Activated naive CD4-positive, alpha-beta T cell treated with anti-CD3 and anti-CD28 coated beads, Interleukin-2, amount 50 U/mL, for 72 hours (primary cell): ENCODE data around the gene SIRT5. TPM values are rescaled to one million over a fixed set of nuclear protein-coding genes. Genes with fewer than 3 reads are reported as not detected.

Experiments
- ATAC-seq, 2 donors: fragments of 150-1000 bp; cut with Tn5 transposase; 2 replicates each; pipeline ENCODE4 v1.10.0; 2021; ENCODE audit warnings: mild to moderate bottlenecking in 2 of 2, moderate library complexity in 2 of 2
- DNase-seq, 2 donors: peaks; one replicate each; pipeline ENCODE4 v3.0.0; 2021 to 2022; ENCODE audit warnings: low spot score in 2 of 2
- H3K27ac Mint-ChIP-seq, 2 donors: one replicate each; pipeline ENCODE4 v1.8.0; 2022; ENCODE audit warnings: mild to moderate bottlenecking in 2 of 2, mixed read lengths in 2 of 2
- H3K36me3 Mint-ChIP-seq, 2 donors: one replicate each; pipeline ENCODE4 v1.8.0; 2022; ENCODE audit warnings: mixed read lengths in 2 of 2
- H3K9me3 Mint-ChIP-seq, 2 donors: one replicate each; pipeline ENCODE4 v1.8.0; 2022; ENCODE audit warnings: mixed read lengths in 2 of 2
- total RNA-seq, 2 donors: library from RNA; stranded (reverse); gene quantifications; one replicate each; pipeline ENCODE4 v1.2.3, GENCODE V29; 2022

Gene SIRT5
- total RNA-seq, 2 donors from 2014 or later, result 7.4 to 15.3 TPM

DNA sequence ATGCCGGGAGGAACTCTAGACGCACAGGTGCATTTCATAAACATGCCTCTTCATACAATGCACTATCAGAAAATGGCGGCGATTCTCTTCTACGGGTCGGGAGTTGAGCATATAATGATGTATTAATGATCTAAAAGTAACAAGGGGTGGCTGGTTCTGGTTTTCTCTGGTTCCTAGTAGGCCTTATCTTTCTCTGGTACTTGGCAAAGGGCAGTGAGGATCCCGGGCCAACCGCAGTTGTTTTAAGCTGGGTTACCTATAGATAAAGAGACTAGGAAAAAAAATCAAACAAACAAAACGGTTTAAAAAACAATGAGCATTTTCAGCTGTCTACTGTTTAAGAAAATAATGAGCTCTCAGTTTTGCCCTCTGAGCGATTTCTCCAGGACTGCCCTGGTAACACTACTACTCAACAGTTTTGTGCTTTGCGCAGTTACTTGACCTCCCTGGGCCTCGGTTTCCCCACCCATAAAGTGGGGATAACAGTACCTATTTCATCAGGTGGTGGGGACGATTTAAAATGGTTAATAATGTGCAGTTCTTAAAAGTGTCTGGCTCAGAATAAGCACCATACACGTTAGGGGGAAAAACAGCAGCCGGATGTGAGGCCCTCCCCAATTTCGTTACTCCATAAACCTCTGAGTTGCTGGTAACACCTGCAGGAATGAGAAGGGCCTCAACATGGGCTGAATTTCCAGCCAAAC, 1.3 kb upstream of the SIRT5 start:
- DNase-seq (no peak), ATAC-seq (no peak)
- Mint-ChIP-seq H3K36me3 (no peaks in the 10 kb centered on the region), H3K27ac (peak overlapping the region; percentile 16 to 96), H3K9me3 (no peaks in the 10 kb centered on the region)

- H3K27ac Mint-ChIP-seq, result peak overlapping the region; percentile 96
- DNase-seq (no peak), ATAC-seq (no peak)
- no peaks in the 10 kb centered on the region for H3K36me3 Mint-ChIP-seq
- no peaks in the 10 kb centered on the region for H3K9me3 Mint-ChIP-seq
Observed at GRCh38 chr6:13573669-13574110, 711 bp upstream of the SIRT5 start.

DNA sequence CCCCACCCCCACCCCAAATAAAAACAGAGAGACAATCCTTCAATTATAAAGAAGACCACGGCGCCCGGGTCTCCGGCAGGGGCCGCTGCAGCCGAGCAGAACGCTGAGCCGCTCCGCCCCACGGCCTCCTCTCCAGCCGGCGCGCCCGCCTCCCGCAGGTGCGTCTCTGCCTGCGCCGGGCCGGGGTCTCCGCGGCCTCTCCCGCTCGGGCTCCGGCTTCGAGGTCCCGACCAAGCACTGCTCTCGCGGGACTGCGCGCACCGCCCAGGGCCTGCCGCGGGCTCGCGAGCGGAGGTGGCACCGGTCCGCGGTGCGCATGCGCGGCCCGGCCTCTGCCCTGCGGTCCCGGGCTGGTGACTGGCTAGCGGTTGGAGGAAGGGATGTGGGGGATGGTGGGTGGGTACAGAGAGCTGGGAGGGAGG, 241 bp upstream of the SIRT5 start:
- H3K36me3 Mint-ChIP-seq, result no peaks in the 10 kb centered on the region
- no peaks in the 10 kb centered on the region for H3K9me3 Mint-ChIP-seq
- peak overlapping the region; percentile 96 to 98 for H3K27ac Mint-ChIP-seq
- DNase-seq (peak; percentile 91 to 96), ATAC-seq (peak; percentile 82 to 86)

DNA sequence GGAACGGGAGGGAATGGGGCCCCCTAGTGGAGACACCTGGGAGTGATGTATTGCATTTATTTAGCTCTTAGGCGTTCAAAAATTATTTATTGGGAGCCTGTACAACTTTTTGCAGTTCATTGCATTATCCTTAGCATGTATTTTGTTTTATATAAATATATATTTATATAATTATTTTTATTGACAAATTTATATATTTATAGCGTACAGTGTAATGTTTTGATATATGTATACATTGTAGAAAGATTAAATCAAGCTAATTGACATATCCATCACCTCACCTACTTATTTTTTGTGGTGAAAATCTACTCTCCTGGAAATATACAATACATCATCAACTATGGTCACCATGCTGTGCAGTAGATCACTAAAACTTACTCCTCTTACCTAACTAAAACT, 975 bp downstream of the SIRT5 start:
- Mint-ChIP-seq H3K27ac (peak overlapping the region; percentile 96 to 98), H3K36me3 (peaks cover 0 to 1% of the 10 kb centered on the region in 2 donors), H3K9me3 (no peaks in the 10 kb centered on the region)
- DNase-seq, result no peak
- no peak for ATAC-seq

DNA sequence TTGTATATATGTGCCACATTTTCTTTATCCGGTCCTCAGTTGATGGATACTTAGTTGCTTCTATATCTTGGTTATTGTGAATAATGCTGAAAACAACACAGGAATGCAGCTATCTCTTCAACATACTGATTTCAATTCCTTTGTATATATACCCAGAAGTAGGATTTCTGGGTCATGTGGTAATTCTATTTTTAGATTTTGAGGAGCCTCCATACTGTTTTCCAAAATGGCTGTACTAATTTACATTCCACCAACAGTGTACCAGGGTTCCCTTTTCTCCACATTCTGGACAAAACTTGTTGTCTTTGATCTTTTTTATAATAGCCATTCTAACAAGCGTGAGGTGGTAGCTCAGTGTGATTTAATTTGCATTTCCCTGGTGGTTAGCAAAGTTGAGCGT, 1.6 kb downstream of the SIRT5 start:
- H3K27ac Mint-ChIP-seq, result peak overlapping the region in 1 of 2 donors; percentile 96

DNA sequence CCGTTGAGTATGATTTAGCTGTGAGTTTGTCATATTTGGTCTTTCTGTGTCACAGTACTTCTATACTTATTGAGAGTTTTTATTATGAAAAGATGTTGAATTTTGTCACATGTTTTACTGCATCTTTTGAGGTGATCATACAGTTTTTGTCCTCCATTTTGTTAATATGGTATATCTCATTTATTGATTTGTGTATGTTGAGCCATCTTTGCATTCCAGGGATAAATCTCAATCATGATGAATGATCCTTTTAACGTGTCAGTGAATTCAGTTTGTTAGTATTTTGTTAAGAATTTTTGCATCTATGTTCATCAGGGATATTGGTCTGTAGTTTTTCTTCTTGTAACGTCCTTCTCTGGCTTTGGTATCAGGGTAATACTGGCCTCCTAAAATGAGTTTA, 3.5 kb downstream of the SIRT5 start:
- Mint-ChIP-seq H3K36me3 (peaks cover 0 to 9% of the 10 kb centered on the region in 2 donors), H3K27ac (no peak overlapping the region), H3K9me3 (no peaks in the 10 kb centered on the region)
- ATAC-seq (no peak), DNase-seq (no peak)

More for the DNA sequence above, 1.6 kb downstream of the SIRT5 start:
- peaks cover 0 to 8% of the 10 kb centered on the region in 2 donors for H3K36me3 Mint-ChIP-seq
- H3K9me3 Mint-ChIP-seq, result no peaks in the 10 kb centered on the region
- ATAC-seq (no peak), DNase-seq (no peak)

- Mint-ChIP-seq H3K27ac (no peak overlapping the region), H3K9me3 (no peaks in the 10 kb centered on the region), H3K36me3 (peaks cover 0 to 9% of the 10 kb centered on the region in 2 donors)
- DNase-seq, result no peak
- ATAC-seq, result no peak
Observed at GRCh38 chr6:13579911-13580310, 5.5 kb downstream of the SIRT5 start.

GRCh38 chr6:13581700-13582229, 7.4 kb downstream of the SIRT5 start:
- DNase-seq, result no peak

DNA sequence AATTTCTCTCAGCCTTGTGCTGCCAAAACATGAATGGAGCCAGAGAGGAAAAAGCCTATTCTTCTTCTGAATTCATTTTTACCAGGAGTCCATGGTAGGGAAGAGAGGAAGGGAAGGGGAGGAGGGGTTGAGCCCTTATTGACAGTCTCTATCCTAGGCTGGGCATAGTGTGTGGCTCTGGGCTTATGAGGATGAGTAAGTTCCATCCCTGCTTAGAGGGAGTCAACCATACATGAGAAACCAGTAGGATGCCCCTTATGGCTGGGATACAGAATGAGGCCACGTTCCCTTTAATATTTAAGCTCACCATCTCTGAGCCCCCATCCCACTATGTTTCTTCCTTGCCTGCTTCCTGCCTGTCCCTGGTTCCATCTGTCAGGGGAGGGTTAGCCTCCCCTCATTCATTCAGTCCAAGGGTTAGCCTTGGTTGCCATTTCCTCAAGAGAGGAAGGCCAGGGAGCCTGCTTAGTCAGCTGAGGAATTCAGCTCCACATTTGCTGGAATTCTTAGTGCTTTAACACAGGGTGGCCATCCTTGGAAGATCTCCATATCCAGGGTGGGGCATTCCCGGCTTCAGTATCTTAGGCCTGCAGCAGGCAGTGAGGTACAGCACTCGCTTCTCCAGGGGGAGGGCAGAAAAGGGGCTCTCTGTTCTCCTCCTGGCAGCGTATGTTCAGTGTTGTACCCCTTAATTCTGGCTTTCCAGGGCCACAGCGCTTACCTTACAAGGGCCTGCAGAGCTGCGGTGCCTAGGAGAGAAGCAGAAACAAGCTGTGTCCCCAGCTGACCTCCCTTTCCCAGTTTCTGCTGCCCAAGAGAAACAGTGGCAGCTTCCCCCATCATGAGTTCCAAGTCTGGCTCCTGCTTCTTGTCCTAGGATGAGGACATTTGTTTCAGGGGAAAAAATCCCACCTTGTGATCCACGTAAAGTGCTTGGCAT, 12.5 kb downstream of the SIRT5 start:
- Mint-ChIP-seq H3K9me3 (no peaks in the 10 kb centered on the region), H3K36me3 (peaks cover 0 to 5% of the 10 kb centered on the region in 2 donors), H3K27ac (no peak overlapping the region)
- DNase-seq (no peak), ATAC-seq (no peak)

More at GRCh38 chr6:13581700-13582229, 7.4 kb downstream of the SIRT5 start:
- peaks cover 0 to 14% of the 10 kb centered on the region in 2 donors for H3K36me3 Mint-ChIP-seq
- H3K9me3 Mint-ChIP-seq, result no peaks in the 10 kb centered on the region
- H3K27ac Mint-ChIP-seq, result no peak overlapping the region
- no peak for ATAC-seq

- no peak for DNase-seq
- Mint-ChIP-seq H3K36me3 (peaks cover 0 to 5% of the 10 kb centered on the region in 2 donors), H3K27ac (no peak overlapping the region), H3K9me3 (no peaks in the 10 kb centered on the region)
- no peak for ATAC-seq
Observed at GRCh38 chr6:13589801-13590200, 15.4 kb downstream of the SIRT5 start.

GRCh38 chr6:13590574-13591153, 16.3 kb downstream of the SIRT5 start:
- Mint-ChIP-seq H3K27ac (no peak overlapping the region), H3K36me3 (no peaks in the 10 kb centered on the region), H3K9me3 (no peaks in the 10 kb centered on the region)
- DNase-seq, result no peak
- no peak for ATAC-seq

DNA sequence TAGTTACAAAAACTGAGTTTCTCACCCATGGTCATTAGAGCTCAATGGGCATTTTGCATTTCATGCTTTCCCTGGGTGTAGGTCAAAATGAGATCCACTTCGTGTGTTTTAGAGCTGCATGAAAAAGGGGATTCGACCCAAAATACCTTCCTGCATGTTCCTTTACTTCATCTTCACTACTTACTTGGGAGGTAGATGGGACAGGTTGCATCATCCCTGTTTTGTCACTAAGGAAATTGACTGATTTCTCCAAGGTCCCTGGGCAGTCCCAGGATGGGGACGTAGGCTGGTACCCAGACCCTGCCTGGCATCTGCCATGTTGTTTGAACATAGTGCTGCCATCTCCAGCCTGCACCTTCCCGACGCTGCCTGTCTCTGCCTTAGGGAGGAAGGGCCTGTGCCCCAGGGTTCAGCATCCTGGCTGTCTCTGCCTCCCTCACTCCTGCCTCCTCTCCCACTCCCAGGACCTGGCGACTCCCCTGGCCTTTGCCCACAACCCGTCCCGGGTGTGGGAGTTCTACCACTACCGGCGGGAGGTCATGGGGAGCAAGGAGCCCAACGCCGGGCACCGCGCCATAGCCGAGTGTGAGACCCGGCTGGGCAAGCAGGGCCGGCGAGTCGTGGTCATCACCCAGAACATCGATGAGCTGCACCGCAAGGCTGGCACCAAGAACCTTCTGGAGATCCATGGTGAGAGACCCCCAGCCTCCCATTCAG, 17.0 kb downstream of the SIRT5 start:
- no peaks in the 10 kb centered on the region for H3K9me3 Mint-ChIP-seq
- no peaks in the 10 kb centered on the region for H3K36me3 Mint-ChIP-seq
- DNase-seq (no peak), ATAC-seq (no peak)
- no peak overlapping the region for H3K27ac Mint-ChIP-seq

- H3K27ac Mint-ChIP-seq, result no peak overlapping the region
- no peaks in the 10 kb centered on the region for H3K36me3 Mint-ChIP-seq
- H3K9me3 Mint-ChIP-seq, result no peaks in the 10 kb centered on the region
- no peak for DNase-seq
- ATAC-seq, result no peak
Observed at GRCh38 chr6:13593103-13593502, 18.7 kb downstream of the SIRT5 start.

GRCh38 chr6:13593720-13594119, 19.3 kb downstream of the SIRT5 start:
- DNase-seq, result no peak
- no peaks in the 10 kb centered on the region for H3K36me3 Mint-ChIP-seq
- H3K9me3 Mint-ChIP-seq, result no peaks in the 10 kb centered on the region
- no peak overlapping the region for H3K27ac Mint-ChIP-seq
- ATAC-seq, result no peak

DNA sequence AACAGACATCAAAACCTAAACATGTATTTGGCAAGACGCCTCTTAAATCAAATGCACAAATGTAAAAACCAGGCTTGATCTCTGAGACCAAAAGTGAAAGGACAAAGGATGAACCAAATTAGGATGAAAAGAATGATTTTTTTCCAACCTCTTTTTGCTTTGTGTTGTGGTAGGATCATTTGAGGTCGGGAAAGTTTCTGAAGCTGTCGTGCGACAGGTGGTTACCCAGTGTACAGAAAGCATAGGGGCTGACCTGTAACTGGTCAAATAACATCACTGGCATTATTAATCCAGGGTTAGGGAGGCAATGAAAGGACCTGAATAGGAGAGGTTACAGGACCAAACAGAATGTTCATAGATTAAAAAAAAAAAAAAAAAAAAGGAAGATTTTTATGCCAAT, 22.7 kb downstream of the SIRT5 start:
- Mint-ChIP-seq H3K27ac (peak overlapping the region in 1 of 2 donors; percentile 75), H3K9me3 (no peaks in the 10 kb centered on the region), H3K36me3 (no peaks in the 10 kb centered on the region)
- ATAC-seq (no peak), DNase-seq (no peak)

DNA sequence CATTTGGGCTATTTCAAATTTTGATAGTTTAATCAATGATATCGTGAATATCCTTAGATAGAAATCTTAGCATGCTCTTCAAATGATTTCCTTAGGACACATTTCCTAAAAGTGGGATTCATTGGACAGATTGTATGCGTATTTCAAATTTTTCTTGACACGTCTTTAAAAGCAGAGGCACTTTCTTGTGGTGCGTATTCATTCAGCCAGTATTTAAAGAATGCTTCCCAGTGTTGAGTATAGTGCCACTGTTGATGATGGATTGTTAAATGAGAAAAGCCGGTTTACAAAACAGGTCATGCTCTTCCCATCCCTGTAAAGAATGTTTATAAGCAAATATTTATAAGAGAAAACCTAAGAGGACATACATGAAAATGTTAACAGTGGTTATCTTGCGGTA, 25.6 kb downstream of the SIRT5 start:
- Mint-ChIP-seq H3K27ac (no peak overlapping the region), H3K36me3 (no peaks in the 10 kb centered on the region), H3K9me3 (no peaks in the 10 kb centered on the region)
- DNase-seq (no peak), ATAC-seq (no peak)
